ENCODE data around the gene OR6C3.
"Not testable (repeated sequence)": the region's sequence is repeated elsewhere in the genome, so short reads cannot be mapped to it uniquely, and the experiment has no call there.

DNA sequence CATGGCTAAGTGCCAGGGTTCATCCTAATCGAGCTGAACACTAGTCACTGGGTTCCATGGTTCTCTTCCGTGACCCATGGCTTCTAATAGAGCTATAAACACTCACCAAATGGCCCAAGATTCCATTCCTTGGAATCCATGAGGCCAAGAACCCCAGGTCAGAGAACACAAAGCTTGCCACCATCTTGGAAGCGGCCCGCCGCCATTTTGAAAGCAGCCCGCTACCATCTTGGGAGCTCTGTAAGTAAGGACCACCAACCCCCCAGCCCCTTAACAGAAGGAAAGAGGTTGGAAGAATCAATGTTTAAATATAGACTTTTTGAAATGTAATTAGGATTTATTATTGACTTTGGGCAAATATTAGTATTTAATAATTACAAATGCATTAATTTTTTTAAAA, 4.7 kb upstream of the OR6C3 start:
- TF ChIP-seq, protein P1, sequence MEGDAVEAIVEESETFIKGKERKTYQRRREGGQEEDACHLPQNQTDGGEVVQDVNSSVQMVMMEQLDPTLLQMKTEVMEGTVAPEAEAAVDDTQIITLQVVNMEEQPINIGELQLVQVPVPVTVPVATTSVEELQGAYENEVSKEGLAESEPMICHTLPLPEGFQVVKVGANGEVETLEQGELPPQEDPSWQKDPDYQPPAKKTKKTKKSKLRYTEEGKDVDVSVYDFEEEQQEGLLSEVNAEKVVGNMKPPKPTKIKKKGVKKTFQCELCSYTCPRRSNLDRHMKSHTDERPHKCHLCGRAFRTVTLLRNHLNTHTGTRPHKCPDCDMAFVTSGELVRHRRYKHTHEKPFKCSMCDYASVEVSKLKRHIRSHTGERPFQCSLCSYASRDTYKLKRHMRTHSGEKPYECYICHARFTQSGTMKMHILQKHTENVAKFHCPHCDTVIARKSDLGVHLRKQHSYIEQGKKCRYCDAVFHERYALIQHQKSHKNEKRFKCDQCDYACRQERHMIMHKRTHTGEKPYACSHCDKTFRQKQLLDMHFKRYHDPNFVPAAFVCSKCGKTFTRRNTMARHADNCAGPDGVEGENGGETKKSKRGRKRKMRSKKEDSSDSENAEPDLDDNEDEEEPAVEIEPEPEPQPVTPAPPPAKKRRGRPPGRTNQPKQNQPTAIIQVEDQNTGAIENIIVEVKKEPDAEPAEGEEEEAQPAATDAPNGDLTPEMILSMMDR (IDR thresholded peaks at IDR 0.05) = not testable (repeated sequence)
- TF ChIP-seq POLR2A (IDR thresholded peaks at IDR 0.05) = not testable (repeated sequence)

Data from adrenal gland (tissue), 5 donors.